GM21786 (cell line): ENCODE data around the gene GNAQ.
"Not testable (repeated sequence)": the region's sequence is repeated elsewhere in the genome, so short reads cannot be mapped to it uniquely, and the experiment has no call there.

Experiments used
- ATAC-seq: cut with Tn5 transposase; IDR thresholded peaks from one replicate; pipeline ENCODE4 v1.9.1; 2021; ENCODE audit not compliant: unreplicated experiment

The GNAQ gene

DNA sequence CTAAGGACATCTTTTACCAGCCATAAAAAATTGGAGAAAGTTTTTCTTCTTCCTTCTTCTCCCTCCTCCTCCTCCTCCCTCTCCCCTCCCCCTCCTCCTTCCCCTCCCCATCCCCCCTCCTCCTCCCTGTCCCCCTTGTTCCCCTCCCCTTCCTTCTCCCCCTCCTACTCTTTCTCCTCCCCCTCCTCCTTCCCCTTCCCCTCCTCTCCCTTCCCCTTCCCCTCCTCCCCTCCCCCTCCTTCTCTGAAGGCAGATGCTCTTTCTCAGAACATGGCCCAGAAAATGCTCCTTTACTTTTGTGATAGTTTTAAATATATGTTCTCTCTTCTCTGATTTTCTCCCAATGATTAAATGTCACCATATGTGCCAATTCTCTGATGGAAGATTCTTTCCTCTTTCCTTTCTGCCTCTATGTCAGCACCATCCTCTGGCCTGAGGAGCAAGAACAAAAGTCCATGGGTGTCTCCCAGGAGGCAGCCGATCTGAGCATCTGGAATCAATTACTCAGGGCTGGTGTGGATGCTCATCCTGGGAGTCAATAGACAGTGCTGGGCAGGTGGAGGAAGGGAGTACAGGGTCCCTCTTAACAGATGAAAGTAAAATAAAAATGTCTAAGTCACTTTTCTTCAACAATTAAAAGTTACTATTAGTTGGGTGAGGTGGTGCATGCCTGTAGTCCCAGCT lies 320.5 kb downstream of the GNAQ start:
- no peak for ATAC-seq

DNA sequence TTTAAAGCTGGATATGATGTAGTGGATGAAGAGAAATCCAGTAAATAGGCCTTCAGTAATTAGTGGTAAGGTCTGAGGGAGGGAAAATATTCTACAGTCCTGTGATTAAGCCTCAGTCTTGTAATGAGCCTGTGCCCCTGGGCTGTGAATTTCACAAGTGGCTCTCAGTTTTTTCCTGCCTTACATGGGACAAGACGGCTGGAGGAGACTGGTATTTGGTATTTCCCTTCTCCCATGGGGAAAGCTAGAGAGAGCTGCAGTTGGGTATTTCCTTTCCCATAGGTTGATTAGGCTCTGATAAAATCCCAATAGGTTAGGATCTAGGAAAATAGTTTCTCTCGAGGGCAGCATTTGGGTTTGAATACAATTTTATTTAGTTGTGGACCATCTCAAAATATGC lies 321.3 kb downstream of the GNAQ start:
- no peak for ATAC-seq

DNA sequence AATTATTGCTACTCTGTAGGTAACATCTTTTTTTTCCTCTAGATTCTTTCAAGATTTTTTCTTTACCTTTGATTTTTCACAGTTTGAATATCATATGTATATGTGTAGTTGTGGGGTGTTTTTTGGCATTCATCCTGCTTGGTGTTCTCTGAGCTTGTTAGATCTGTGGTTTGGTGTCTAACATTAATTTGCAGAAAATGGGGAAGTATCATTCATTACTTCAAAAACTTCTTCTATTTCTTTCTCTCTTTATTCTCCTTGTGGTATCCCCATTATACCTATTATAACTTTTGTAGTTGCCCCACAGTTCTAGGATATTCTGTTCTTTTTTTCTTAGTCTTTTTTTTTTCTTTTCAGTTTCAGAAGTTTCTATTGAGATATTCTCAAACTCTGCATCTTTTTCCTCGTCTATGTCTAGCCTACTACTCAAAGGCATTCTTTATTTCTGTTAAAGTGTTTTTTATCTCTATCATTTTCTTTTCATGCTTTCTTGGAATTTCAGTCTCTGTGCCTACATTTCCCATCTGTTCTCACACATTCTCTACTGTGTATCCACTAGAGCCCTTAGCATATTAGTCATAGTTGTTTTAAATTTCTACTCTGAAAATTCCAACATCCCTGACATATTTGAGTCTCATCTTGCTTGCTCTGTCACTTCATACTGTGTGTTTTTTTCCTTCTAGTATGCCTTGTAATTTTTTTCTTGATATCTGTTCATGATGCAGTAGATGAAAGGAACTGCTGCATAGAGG lies 323.4 kb downstream of the GNAQ start:
- no peak for ATAC-seq

DNA sequence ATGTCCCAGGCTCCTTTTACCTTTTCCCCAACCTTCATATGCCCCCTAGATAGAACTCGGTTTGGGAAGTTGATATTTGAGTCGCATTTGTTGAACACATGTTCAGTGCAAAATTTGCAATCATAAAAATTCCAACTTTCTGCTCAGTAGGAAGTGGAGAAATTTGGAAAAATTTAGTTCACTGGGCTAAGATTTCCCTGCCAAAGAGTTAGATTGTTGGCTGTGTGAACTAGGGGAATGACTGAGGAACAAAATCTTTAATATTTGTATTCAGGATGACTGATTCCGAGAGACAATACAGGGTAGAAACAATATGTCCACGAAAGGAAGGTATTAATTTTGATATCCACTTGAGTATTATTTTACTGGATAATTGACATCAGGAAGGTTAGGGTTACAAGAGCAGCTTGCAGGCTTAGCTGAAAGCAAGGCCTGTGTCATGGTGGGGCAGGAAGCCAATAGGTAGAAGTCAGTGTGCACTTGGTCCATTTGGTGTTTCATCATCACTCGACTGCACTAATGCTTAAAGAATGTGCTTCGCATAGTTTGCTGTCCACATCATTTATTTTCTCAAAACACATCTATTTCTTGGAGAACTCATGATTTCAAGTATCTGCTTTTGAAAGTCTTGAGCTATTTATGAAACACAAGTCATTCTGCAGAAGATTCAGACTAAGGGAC lies 324.1 kb downstream of the GNAQ start:
- ATAC-seq, result no peak

DNA sequence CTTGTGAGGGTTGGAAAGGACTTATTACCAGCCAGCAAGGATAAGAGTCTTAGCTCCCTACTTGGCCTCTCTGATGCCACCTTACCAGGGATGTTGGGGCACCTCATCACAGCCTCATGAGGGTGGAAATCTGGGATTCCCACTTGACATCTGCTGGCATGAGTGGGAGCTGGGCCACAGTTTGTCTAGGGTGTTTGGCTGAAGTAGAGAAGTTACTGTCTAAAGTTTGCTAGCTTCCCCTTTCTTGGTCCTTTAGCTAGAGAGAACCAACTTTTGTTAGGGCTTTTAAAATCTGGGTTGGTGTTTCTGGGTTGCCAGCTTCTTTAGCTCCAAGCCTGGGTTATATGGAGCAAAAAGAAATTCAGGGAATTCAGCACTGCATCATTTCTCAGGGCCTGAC lies 326.0 kb downstream of the GNAQ start:
- no peak for ATAC-seq

DNA sequence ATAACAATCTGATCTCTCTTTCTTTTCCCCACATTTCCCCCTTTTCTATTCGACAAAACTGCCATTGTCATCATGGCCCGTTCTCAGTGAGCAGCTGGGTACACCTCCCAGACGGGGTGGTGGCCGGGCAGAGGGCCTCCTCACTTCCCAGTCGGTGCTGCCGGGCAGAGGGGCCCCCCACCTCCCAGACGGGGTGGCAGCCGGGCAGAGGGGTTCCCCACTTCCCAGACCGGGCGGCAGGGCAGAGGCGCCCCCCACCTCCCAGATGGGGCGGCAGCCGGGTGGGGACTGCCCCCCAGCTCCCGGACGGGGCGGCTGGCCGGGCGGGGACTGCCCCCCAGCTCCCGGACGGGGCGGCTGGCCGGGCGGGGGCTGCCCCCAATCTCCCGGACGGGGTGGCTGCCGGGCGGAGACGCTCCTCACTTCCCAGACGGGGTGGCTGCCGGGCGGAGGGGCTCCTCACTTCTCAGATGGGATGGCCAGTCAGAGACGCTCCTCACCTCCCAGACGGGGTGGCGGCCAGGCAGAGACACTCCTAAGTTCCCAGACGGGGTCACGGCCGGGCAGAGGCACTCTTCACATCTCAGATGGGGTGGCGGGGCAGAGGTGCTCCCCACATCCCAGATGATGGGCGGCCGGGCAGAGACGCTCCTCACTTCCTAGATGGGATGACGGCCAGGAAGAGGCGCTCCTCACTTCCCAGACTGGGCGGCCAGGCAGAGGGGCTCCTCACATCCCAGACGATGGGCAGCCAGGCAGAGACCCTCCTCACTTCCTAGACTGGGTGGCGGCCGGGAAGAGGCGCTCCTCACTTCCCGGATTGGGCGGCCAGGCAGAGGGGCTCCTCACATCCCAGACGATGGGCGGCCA lies 328.9 kb downstream of the GNAQ start:
- ATAC-seq, result not testable (repeated sequence)

DNA sequence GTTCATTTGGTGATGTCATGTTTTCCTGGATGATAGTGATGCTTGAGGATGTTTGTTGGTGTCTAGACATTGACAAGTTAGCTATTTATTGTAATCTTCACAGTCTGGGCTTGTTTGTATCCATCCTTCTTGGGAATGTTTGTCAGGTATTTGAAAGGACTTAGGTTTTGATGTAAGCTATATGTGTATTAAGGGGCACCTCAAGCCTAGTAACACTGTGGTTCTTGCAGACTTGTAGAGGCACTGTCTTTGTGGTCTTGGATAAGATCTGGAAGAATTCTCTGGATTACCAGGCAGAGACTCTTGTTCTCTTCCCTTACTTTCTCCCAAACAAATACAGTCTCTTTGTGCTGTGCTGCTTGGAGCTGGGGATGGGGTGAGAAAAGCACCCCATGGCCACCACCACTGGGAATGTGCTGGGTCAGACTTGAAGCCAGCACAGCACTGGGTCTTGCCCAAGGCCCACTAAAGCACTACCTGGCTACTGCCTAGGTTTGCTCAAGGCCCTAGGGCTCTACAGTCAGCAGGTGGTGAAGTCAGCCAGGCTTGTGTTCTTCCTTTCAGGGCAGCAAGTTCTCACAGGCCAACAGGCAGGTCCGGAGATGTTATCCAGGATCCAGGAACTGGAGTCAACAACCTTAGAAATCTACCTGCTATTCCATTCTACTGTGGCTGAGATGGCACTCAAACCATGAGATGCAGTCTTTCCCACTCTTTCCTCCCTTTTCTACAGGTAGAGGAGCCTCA lies 334.2 kb downstream of the GNAQ start:
- no peak for ATAC-seq

DNA sequence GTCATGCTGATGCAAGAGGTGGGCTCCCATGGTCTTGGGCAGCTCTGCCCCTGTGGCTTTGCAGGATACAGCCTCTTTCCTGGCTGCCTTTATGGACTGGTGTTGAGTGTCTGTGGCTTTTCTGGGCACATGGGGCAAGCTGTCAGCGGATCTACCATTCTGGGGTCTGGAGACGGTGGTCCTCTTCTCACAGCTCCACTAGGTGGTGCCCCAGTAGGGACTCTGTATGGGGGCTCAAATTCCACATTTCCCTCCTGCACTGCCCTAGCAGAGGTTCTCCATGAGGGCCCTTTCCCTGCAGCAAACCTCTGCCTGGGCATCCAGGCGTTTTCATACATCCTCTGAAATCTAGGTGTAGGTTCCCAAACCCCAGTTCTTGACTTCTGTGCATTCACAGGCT lies 340.9 kb downstream of the GNAQ start:
- ATAC-seq, result not testable (repeated sequence)

DNA sequence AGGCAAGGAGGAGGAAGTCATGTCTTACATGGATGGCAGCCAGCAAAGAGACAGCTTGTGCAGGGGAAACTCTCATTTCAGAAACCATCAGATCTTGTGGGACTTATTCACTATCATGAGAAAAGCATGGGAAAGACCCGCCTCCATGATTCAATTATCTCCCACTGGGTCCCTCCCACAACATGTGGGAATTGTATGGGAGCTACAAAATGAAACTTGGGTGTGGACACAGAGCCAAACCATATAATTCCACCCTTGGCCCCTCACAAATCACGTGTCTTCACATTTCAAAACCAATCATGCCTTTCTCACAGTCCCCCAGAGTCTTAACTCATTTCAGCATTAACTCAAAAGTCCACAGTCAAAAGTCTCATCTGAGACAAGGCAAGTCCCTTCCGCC lies 341.5 kb downstream of the GNAQ start:
- not testable (repeated sequence) for ATAC-seq

DNA sequence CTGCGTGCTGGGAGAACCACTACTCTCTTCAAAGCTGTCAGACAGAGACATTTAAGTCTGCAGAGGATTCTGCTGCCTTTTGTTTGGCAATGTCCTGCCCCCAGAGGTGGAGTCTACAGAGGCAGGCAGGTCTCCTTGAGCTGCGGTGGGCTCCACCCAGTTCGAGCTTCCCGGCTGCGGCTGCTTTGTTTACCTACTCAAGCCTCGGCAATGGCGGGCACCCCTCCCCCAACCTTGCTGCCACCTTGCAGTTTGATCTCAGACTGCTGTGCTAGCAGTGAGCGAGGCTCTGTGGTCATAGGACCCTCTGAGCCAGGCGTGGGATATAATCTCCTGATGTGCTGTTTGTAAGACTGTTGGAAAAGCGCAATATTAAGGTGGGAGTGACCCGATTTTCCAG lies 343.9 kb downstream of the GNAQ start:
- ATAC-seq, result not testable (repeated sequence)

DNA sequence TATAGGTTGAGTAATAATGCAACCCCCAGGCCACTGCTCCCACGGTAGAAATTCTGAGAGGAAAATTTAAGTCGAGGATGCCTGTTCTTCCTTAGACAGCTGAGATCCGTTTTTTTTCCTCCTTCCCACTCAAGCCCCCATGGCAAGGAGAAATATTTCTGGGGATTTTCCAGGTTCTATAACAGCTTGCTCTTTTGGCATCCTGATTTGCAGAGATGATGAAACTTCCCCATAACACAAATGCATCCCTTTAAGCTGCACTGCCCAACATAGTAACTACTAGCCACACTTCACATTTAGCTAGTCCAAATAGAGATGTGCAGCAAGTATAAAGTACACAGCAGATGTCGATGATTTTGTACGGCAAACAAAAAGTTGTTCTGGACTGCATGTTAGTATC lies 351.0 kb downstream of the GNAQ start:
- ATAC-seq, result no peak

DNA sequence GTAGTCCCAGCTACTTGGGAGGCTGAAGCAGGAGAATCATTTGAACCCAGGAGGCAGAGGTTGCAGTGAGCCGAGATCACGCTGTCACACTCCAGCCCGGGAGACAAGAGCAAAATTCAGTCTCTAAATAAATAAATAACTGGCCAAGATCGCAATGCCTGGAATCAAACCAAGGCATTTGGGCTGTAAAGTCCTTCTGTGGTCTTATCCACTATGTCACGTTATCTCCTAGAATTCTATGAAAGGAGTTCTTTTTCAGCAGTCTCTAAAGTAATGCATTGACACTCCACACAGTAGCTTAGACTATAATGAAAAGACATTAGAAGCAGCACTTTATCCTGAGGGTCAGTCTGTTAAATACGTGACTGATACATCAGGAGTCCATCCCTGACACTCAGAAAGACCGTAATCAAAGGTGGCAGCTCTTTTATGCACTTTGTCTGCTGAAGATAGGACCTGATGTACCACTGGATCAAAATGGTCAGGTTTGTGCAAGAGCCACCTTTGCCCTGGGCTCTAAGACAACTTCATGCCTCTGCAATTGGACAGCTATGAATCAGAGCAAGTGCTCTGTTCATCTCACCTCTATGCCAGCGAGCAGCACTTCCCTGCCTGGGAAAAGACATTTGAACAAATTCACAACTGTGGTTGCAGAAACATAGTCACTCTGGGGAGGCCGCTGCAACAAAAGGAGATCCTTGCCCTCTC lies 351.8 kb downstream of the GNAQ start:
- no peak for ATAC-seq

DNA sequence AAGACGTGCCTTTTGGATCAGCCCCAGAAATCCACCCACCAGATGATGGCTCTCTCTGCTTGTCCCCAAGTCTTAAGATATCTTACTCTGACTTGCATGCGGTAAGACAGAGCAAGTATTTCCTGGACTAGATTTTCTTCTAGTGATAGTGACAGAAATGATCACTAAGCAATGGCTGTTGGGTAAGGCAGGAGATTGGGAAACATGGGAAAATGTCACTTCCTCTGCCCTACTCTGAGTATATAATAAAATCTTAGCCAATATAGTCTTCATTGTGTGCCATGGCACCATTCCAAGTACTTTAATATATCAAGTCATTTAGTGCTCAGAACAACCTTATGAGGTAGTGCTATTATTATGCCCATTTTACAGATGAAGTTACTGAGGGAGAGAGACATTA lies 352.5 kb downstream of the GNAQ start:
- ATAC-seq, result no peak

DNA sequence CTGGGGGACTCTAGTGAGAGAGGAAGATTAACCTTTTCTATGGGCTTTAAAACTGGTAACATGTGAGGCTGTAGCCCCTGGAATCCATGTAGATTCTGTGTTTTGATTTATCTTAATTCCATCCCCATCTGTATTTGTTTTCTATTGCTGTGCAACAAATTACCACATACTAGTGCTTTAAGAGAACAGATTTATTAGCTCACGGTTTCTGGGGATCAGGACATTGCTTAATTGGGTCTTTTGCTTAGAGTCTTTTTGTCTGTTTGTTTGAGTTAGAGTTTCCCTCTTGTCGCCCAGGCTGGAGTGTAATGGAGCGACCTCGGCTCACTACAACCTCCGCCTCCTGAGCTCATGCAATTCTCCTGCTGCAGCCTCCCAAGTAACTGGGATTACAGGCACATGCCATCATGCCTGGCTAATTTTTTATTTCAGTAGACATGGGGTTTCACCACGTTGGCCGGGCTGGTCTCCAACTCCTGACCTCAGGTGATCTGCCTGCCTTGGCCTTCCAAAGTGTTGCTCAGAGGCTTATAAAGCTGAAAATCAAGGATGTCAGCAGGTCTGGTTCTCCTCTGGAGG lies 353.6 kb downstream of the GNAQ start:
- no peak for ATAC-seq

DNA sequence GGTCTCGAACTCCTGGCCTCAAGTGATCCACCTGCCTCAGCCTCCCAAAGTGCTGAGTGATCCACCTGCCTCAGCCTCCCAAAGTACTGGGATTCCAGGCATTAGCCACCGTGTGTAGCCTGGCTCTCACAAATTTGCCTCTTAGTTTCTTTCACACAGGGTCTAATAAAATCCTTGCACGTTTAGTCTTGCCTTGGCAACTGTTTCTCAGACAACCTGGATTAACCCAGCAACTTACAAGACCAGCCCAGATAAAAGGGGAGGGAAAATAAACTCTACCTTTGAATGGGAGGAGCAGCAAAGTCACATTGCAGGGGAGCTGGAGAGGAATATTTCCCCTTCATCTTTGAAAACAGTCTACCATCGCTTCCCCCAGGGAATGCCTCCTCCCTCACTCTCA lies 354.2 kb downstream of the GNAQ start:
- ATAC-seq, result no peak

DNA sequence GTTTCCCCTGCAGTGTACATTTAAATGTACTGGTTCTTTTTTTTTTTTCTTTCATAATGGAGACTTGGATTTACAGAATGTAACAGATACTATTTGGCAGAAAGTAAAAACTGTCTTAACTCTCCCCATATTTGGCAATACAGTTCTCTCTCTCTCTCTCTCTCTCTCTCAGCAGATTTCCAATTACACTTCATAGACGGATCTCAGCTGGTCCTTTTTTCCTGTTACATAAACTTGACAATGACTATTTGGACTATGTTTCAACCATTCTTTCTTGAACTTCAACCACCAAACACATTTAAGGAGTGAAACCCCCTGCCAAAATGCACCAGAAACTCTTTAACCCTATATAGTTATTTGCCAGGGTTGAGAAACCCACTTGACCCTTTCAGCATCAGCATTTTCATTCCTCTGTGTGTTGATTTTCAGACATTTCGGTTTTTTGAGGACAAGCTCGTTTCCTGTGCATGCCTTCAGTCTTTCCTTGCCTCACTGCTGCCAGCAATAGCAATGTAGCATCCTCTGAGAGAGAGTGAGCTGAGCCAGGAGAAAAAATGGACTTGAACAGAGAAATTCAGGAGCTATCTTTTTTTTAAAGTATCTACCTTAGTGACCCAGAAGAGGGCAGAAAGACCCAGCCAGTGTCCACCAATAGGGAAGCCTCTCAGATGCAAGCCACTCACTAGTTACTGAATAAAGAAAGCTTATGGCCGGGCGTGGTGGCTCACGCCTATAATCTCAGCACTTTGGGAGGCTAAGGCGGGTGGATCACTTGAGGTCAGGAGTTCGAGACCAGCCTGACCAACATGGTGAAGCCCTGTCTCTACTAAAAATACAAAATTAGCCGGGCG lies 357.4 kb downstream of the GNAQ start:
- ATAC-seq, result no peak

DNA sequence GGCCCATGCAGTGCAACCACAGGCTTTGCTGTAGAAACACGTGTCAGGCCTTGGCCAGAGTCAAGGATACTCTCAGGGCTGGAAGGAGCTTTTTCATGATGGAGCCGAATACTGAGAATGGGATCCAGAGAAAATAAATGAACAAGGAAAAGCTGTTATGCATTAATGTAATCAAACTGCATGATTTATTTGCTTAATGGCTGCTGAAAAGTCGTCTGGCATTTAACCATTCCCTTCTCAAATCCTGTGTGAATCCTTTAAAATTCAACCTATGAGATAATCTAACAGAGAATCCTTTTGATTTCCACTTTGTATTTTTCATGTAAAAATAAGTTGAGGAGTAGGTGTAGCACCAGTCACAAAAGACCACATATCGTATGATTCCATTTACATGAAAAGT lies 359.4 kb downstream of the GNAQ start:
- ATAC-seq, result no peak

DNA sequence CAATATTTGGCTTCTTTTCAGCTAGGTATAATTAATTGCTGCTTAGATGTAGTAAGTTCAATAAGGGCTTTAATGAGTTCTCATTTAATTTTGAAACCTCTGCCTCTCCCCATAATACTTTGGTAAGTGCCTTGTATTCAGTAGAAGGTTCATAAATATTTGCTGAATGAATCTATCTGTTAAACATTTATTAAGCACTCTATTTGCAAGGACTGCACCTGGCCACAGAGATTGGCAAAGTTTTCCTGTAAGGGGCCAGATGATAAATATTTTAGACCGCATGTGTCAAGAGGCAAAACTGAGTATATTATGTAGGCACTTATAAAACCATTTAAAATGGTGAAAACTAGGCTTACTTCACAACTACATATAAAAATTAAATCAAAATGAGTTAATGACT lies 364.5 kb downstream of the GNAQ start:
- ATAC-seq, result no peak
